WTC11 (cell line): ENCODE data around the gene KCNJ6. TPM values are rescaled to one million over a fixed set of nuclear protein-coding genes. Genes with fewer than 3 reads are reported as not detected.

Experiments
- ATAC-seq: fragments of 200-7000 bp; cut with Tn5 transposase; 2 replicates; pipeline ENCODE4 v1.10.0; 2021; ENCODE audit warnings: mild to moderate bottlenecking, moderate library complexity
- CTCF ChIA-PET: fragments of 300-600 bp; sonication (Branson Sonifier 250); formaldehyde crosslinking; loops from one replicate; lab custom pipeline; 2021; ENCODE audit warnings: antibody characterized with exemption; lab: Charles Lee
- POLR2A ChIA-PET: fragments of 350-600 bp; sonication (Branson Sonifier 250); formaldehyde crosslinking; loops from one replicate; lab custom pipeline; 2021; ENCODE audit warnings: antibody characterized with exemption; lab: Charles Lee
- DNase-seq: peaks from one replicate; pipeline ENCODE4 v3.0.0; 2021; ENCODE audit warnings: low spot score
- H3K27ac Mint-ChIP-seq: 2 replicates; pipeline ENCODE4 v1.8.0; 2021; ENCODE audit warnings: mixed read lengths
- H3K27me3 Mint-ChIP-seq: 2 replicates; pipeline ENCODE4 v1.8.0; 2021; ENCODE audit warnings: low read depth, mild to moderate bottlenecking, moderate library complexity, mixed read lengths
- H3K36me3 Mint-ChIP-seq: 2 replicates; pipeline ENCODE4 v1.8.0; 2021; ENCODE audit warnings: mixed read lengths
- H3K4me1 Mint-ChIP-seq: 2 replicates; pipeline ENCODE4 v1.8.0; 2022; ENCODE audit warnings: mixed read lengths
- H3K4me3 Mint-ChIP-seq: 2 replicates; pipeline ENCODE4 v1.8.0; 2021; ENCODE audit warnings: mild to moderate bottlenecking, moderate library complexity, mixed read lengths
- H3K9me3 Mint-ChIP-seq: 2 replicates; pipeline ENCODE4 v1.8.0; 2021; ENCODE audit warnings: mixed read lengths
- ATF3 ChIP-seq: sonication (generic); formaldehyde crosslinking; conservative IDR thresholded peaks from 2 replicates; pipeline ENCODE4 v1.8.1; 2022; ENCODE audit warnings: mild to moderate bottlenecking, missing genetic modification reagents
- CTCF ChIP-seq: fragments of 200-600 bp; IDR thresholded peaks from 2 replicates; pipeline ENCODE4 v1.8.0; 2022; ENCODE audit warnings: antibody characterized with exemption
- E2F4 ChIP-seq: sonication (generic); formaldehyde crosslinking; IDR thresholded peaks from 2 replicates; pipeline ENCODE4 v1.8.1; 2022; ENCODE audit warnings: low read depth, mild to moderate bottlenecking, moderate library complexity, missing genetic modification reagents, borderline replicate concordance
- EMX1 ChIP-seq: fragments of 250-450 bp; sonication (Bioruptor Pico); IDR thresholded peaks from 2 replicates; pipeline ENCODE4 v1.8.0; 2021; ENCODE audit warnings: mild to moderate bottlenecking
- ESRRA ChIP-seq: sonication (generic); formaldehyde crosslinking; IDR thresholded peaks from 2 replicates; pipeline ENCODE4 v1.8.1; 2022; ENCODE audit warnings: mild to moderate bottlenecking, missing genetic modification reagents, borderline replicate concordance
- FOXJ3 ChIP-seq: sonication (generic); formaldehyde crosslinking; IDR thresholded peaks from 2 replicates; pipeline ENCODE4 v1.9.0; 2021; ENCODE audit warnings: missing genetic modification reagents, mild to moderate bottlenecking, borderline replicate concordance
- IRF2 ChIP-seq: sonication (generic); formaldehyde crosslinking; IDR thresholded peaks from 2 replicates; pipeline ENCODE4 v1.8.0; 2022; ENCODE audit warnings: low read depth, missing genetic modification reagents, borderline replicate concordance
- MYBL2 ChIP-seq: sonication (generic); formaldehyde crosslinking; IDR thresholded peaks from 2 replicates; pipeline ENCODE4 v1.8.1; 2023; ENCODE audit warnings: mild to moderate bottlenecking, moderate library complexity, missing genetic modification reagents
- NFATC4 ChIP-seq: fragments of 250-450 bp; sonication (Bioruptor Pico); IDR thresholded peaks from 2 replicates; pipeline ENCODE4 v1.9.0; 2021; ENCODE audit warnings: mild to moderate bottlenecking
- PRDM15 ChIP-seq: sonication (generic); formaldehyde crosslinking; IDR thresholded peaks from 2 replicates; pipeline ENCODE4 v1.8.0; 2022; ENCODE audit warnings: missing genetic modification reagents
- SP1 ChIP-seq: sonication (generic); formaldehyde crosslinking; conservative IDR thresholded peaks from 2 replicates; pipeline ENCODE4 v1.8.1; 2022; ENCODE audit warnings: missing genetic modification reagents
- TEAD1 ChIP-seq: sonication (generic); formaldehyde crosslinking; IDR thresholded peaks from 2 replicates; pipeline ENCODE4 v1.8.0; 2022; ENCODE audit warnings: mild to moderate bottlenecking, missing genetic modification reagents
- ZNF219 ChIP-seq: sonication (generic); formaldehyde crosslinking; IDR thresholded peaks from 2 replicates; pipeline ENCODE4 v1.8.0; 2023; ENCODE audit warnings: missing genetic modification reagents, mild to moderate bottlenecking, borderline replicate concordance
- ZNF425 ChIP-seq: fragments of 250-450 bp; sonication (Bioruptor Pico); conservative IDR thresholded peaks from 2 replicates; pipeline ENCODE4 v1.9.0; 2021; ENCODE audit warnings: mild to moderate bottlenecking
- ZNF512 ChIP-seq: sonication (generic); formaldehyde crosslinking; IDR thresholded peaks from 2 replicates; pipeline ENCODE4 v1.8.1; 2022; ENCODE audit warnings: missing genetic modification reagents, borderline replicate concordance
- total RNA-seq: library from RNA; stranded (reverse); gene quantifications from 3 replicates; pipeline ENCODE4 v1.2.3, GENCODE V29; 2021

The KCNJ6 gene
- total RNA-seq, 1 experiment from 2014 or later = 0.35 TPM

GRCh38 chr21:37958537-37958936 is 42.3 kb upstream of the KCNJ6 start:
- no peak overlapping the region for H3K27ac Mint-ChIP-seq
- DNase-seq (no peak), ATAC-seq (no peak)
- no peaks in the 10 kb centered on the region for H3K36me3 Mint-ChIP-seq
- H3K4me1 Mint-ChIP-seq = no peaks in the 10 kb centered on the region
- H3K9me3 Mint-ChIP-seq = no peaks in the 10 kb centered on the region
- no peak overlapping the region for H3K4me3 Mint-ChIP-seq
- TF ChIP-seq CTCF (no peak), FOXJ3 (CRISPR knock-in tag) (no peak), E2F4 (CRISPR knock-in tag) (no peak), NFATC4 (CRISPR knock-in tag) (no peak)
- H3K27me3 Mint-ChIP-seq = no peaks in the 10 kb centered on the region
- ChIA-PET POLR2A (no interaction called here), CTCF (interaction anchor here (0.9 kb wide), 1 partner anchor 169 kb away, joined by 3 read pairs; no protein-coding TSS in a partner anchor)

GRCh38 chr21:37956772-37957171 is 40.5 kb upstream of the KCNJ6 start:
- Mint-ChIP-seq H3K4me1 (no peaks in the 10 kb centered on the region), H3K27ac (no peak overlapping the region), H3K36me3 (no peaks in the 10 kb centered on the region), H3K9me3 (no peaks in the 10 kb centered on the region), H3K27me3 (no peaks in the 10 kb centered on the region), H3K4me3 (no peak overlapping the region)
- no peak for DNase-seq
- no peak for TF ChIP-seq NFATC4 (CRISPR knock-in tag)
- ATAC-seq = no peak
- CTCF ChIA-PET = no interaction called here
- POLR2A ChIA-PET = no interaction called here

GRCh38 chr21:37945036-37945435 is 28.8 kb upstream of the KCNJ6 start:
- no peaks in the 10 kb centered on the region for H3K4me1 Mint-ChIP-seq
- TF ChIP-seq EMX1 = no peak
- no peak for TF ChIP-seq SP1 (CRISPR knock-in tag)
- no peak for TF ChIP-seq MYBL2
- no peak for TF ChIP-seq ATF3
- no peak for TF ChIP-seq IRF2
- no peak for TF ChIP-seq TEAD1 (CRISPR knock-in tag)
- TF ChIP-seq E2F4 (CRISPR knock-in tag) = no peak
- no peak for TF ChIP-seq ZNF425 (CRISPR knock-in tag)
- TF ChIP-seq PRDM15 = no peak
- no peak for TF ChIP-seq ZNF512
- TF ChIP-seq ESRRA (CRISPR knock-in tag) = no peak
- no peak for TF ChIP-seq ZNF219

More at GRCh38 chr21:37945036-37945435, 28.8 kb upstream of the KCNJ6 start:
- POLR2A ChIA-PET = no interaction called here
- Mint-ChIP-seq H3K27me3 (no peaks in the 10 kb centered on the region), H3K27ac (no peak overlapping the region), H3K9me3 (peaks cover 7% of the 10 kb centered on the region; the same call in 1 of the 2 replicates), H3K4me3 (no peak overlapping the region), H3K36me3 (no peaks in the 10 kb centered on the region)
- CTCF ChIA-PET = no interaction called here
- ATAC-seq (no peak), DNase-seq (no peak)
